Spleen (tissue), 7 donors: ENCODE measurements around the gene C6orf47.

Experiments used
- CTCF ChIP-seq, 11 experiments: fragments of 200-600 bp in 7 of 11; fragments of 450-650 bp in 4 of 11; sonication (generic) in 4 of 11; IDR thresholded peaks in 8 of 11; conservative IDR thresholded peaks in 3 of 11; 1 replicate in 7 of 11; 2 replicates in 4 of 11; pipeline versions ENCODE4 v1.4.0 to v1.8.0; 2016 to 2021; ENCODE audit warnings: antibody characterized with exemption in 11 of 11, inconsistent platforms in 4 of 11, mild to moderate bottlenecking in 1 of 11
- POLR2A ChIP-seq, 3 donors: fragments of 450-650 bp; IDR thresholded peaks; one replicate each; pipeline ENCODE4 v1.5.1; 2017; ENCODE audit warnings: antibody characterized with exemption in 3 of 3, mild to moderate bottlenecking in 1 of 3
- POLR2AphosphoS5 ChIP-seq, 3 donors: sonication (generic); formaldehyde crosslinking; IDR thresholded peaks; one replicate each; pipeline ENCODE4 v1.5.1; 2017; ENCODE audit warnings: antibody characterized with exemption in 3 of 3
- donor health status: DM: no; HTN: no; CAD: no; lungs with moderate emphysema.
- donor health status: DM: no; HTN: no; CAD: no.
- donor health status: DM: no; HTN: no; CAD: no.

GRCh38 chr6:31692353-31692752, 31.8 kb upstream of the C6orf47 start:
- no peak for TF ChIP-seq CTCF (IDR thresholded peaks at IDR 0.05 in 8 of 11, conservative IDR thresholded peaks at IDR 0.05 in 3 of 11)
- TF ChIP-seq POLR2A (IDR thresholded peaks at IDR 0.05) = no peak
- no peak for TF ChIP-seq POLR2AphosphoS5 (IDR thresholded peaks at IDR 0.05)
